Activated T-helper 2 cell treated with anti-CD3 and anti-CD28 coated beads, Interferon-gamma antibody, Interleukin-2, Interleukin-4, amounts not matched to agents 10 μg/mL and 5 μg/mL and 100 μg/mL, durations not matched to agents 14 hours and 24 hours and 36 hours (primary cell): Measurements from ENCODE around the gene P4HB. TPM values are rescaled to one million over a fixed set of nuclear protein-coding genes. Genes with fewer than 3 reads are reported as not detected.

ENCODE experiments used
- DNase-seq: peaks from one replicate; pipeline ENCODE4 v3.0.0; 2021; ENCODE audit warnings: low spot score
- H3K27ac Mint-ChIP-seq: one replicate; pipeline ENCODE4 v1.8.0; 2021; ENCODE audit warnings: mixed read lengths
- H3K27me3 Mint-ChIP-seq: one replicate; pipeline ENCODE4 v1.8.0; 2021; ENCODE audit warnings: low read depth, mixed read lengths
- H3K36me3 Mint-ChIP-seq: one replicate; pipeline ENCODE4 v1.8.0; 2021; ENCODE audit warnings: low read depth, mixed read lengths
- H3K4me1 Mint-ChIP-seq: one replicate; pipeline ENCODE4 v1.8.0; 2021; ENCODE audit warnings: low read depth, mixed read lengths
- H3K4me3 Mint-ChIP-seq: one replicate; pipeline ENCODE4 v1.8.0; 2021; ENCODE audit warnings: low read depth, mild to moderate bottlenecking, moderate library complexity, mixed read lengths
- H3K9me3 Mint-ChIP-seq: one replicate; pipeline ENCODE4 v1.8.0; 2021; ENCODE audit warnings: mixed read lengths
- intact Hi-C: fragments of 100-400 bp; cut with micrococcal nuclease; formaldehyde crosslinking; loops from one replicate; pipeline ENCODE4 v1.15.1; 2023
- total RNA-seq: library from RNA; stranded (reverse); gene quantifications from 2 replicates; pipeline ENCODE4 v1.2.3, GENCODE V29; 2022

The P4HB gene
- 545 and 603 TPM in 2 replicates for total RNA-seq

DNA sequence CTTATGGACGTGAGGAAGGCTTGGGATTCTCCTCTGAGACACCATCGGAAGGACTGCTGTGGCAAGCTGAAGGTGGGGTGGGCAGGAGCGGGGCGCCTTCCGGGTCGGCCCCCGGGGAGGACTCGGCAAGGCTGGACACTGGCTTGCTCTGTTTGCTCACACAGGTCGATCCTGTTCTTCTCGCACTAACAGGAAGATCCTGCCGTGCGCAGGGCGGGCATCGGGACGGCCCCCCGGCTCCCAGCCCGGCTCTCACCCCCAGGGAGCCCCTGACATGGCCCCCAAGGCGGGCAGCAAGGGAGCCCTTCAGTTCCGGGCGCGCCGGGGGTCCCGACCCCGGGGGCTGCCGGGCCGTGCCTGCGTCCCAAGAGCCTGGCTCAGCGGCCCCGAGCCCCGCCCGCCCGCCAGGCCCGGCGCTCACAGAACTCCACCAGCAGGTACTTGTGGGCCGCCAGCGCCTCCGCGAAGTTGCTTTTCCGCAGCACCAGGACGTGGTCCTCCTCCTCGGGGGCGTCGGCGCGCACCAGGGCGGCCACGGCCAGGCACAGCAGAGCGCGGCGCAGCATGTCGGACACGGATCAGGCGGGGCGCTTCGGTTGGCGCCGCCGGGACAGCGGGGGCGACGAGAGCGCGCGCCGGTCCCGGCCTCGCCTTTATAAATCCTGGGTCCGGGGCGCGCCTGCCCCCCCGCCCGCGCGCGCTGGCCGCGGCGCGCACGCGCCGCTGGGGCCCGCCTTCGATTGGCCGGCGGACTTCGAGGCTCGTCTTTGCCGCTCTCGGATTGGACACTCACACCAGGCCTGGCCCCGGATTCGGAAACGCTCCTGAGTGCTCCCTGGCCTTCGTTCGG is at the start of gene P4HB:
TSS of gene P4HB (minus strand) at position 630 of the 850 bp plus-strand sequence. CDS start at position 566, 64 bp downstream.
- peak within 1 kb of the TSS; percentile 96 for H3K4me3 Mint-ChIP-seq
- no peaks in the 10 kb centered on the region for H3K9me3 Mint-ChIP-seq
- no peak for DNase-seq
- peak within 1 kb of the TSS; percentile 88 for H3K27ac Mint-ChIP-seq
- H3K36me3 Mint-ChIP-seq, result peaks cover 75% of the 10 kb centered on the region
- peaks cover 35% of the 10 kb centered on the region for H3K4me1 Mint-ChIP-seq
- H3K27me3 Mint-ChIP-seq, result no peaks in the 10 kb centered on the region
- intact Hi-C loops, result loop anchor here (1.0 to 2.0 kb wide), 3 partner anchors 27 to 163 kb away; partner anchors contain the start of genes CENPX, LRRC45 and MCRIP1

DNA sequence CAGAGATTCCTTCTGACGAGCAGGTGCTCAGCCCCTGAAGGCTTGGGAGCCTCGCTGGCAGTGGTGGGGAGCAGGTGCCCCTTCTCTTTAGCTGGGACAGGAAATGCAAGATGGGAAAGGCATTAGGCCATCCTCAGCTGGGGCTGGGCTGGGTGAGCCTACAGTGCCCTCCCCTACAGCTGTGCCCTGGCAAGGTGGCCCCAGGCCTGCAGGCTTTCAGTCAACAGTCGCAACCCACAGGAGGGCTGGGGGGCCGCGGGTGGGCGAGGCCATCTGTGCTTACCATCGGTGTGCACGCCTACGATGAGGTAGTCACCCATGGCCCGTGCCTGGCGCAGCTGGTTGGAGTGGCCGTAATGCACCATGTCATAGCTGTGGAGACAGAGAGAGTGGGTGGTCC is 48.9 kb upstream of the P4HB start:
- no peak overlapping the region for H3K27ac Mint-ChIP-seq
- no peak for DNase-seq
- peaks cover 8% of the 10 kb centered on the region for H3K4me1 Mint-ChIP-seq
- H3K36me3 Mint-ChIP-seq, result peaks cover 36% of the 10 kb centered on the region
- no peaks in the 10 kb centered on the region for H3K9me3 Mint-ChIP-seq
- H3K27me3 Mint-ChIP-seq, result no peaks in the 10 kb centered on the region
- intact Hi-C loops, result no loop called here
- peak overlapping the region; percentile 84 for H3K4me3 Mint-ChIP-seq

DNA sequence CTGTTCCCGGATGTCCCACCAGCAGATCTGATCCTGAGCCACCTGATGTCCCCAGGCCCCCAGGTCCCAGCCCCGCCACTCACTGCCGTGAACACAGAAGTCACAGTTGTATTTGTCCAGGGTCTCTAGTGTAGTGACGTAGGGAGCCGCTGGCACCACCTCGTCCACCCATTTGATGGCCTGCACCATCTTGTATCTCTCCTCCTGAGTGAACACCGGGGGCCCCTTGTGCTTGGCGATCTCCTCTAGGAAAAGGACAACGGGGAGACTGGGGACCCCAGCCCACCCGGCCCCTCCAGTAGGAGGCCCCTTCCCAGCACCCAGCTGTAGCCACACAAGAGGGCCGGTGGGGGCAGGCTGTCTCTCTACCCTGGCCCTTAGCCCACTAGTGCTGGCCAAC is 48.5 kb upstream of the P4HB start:
- Mint-ChIP-seq H3K36me3 (peaks cover 35% of the 10 kb centered on the region), H3K9me3 (no peaks in the 10 kb centered on the region)

DNA sequence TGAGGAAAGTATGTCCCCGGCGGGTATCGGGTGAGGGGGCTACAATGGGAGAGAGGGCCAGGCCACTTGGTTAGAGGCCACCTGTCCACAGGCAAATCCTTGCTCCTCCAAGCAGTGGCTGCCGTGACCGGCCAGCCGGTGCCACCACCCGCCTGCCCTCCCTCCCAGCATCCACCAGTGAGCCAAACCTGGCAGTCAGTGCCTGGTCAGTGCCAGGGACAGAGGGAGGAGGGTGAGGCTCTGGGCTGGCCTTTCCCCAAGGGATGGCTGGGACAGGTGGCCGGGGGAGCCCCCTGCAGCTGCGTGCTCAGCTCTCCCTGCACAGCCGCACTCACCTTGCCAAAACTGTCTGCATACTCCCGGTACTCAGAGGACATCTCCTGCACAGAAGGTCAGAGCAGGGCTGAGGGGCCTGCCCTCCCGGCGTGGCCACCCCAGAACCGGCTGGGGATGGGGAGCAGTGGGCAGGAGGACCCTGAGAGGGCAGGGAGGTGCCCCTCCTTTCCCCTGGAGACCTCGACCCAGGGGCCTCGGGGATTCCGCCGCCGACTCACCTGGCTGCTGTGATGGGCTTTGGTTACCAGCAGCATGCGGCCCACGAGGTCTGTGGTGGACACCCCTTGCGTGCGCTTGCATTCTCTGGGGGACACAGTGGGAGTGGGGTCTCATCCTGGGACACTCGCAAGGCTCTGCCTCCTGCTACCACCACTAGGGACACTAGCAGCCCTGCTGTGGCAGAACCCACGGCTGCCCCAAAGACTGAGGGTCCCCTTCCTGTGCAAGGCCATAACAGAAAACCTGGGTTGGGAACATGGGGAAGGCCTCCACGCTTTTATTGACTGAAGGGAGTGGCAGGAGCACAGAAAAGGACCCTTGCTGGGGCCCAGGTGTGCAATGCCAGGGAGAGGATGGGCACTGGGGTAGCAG is 47.1 kb upstream of the P4HB start:
- no peak overlapping the region for H3K4me3 Mint-ChIP-seq
- DNase-seq, result no peak

More for the DNA sequence above, 48.5 kb upstream of the P4HB start:
- H3K27ac Mint-ChIP-seq, result no peak overlapping the region
- H3K4me3 Mint-ChIP-seq, result no peak overlapping the region
- DNase-seq, result no peak
- H3K27me3 Mint-ChIP-seq, result no peaks in the 10 kb centered on the region
- intact Hi-C loops, result no loop called here
- peaks cover 8% of the 10 kb centered on the region for H3K4me1 Mint-ChIP-seq

DNA sequence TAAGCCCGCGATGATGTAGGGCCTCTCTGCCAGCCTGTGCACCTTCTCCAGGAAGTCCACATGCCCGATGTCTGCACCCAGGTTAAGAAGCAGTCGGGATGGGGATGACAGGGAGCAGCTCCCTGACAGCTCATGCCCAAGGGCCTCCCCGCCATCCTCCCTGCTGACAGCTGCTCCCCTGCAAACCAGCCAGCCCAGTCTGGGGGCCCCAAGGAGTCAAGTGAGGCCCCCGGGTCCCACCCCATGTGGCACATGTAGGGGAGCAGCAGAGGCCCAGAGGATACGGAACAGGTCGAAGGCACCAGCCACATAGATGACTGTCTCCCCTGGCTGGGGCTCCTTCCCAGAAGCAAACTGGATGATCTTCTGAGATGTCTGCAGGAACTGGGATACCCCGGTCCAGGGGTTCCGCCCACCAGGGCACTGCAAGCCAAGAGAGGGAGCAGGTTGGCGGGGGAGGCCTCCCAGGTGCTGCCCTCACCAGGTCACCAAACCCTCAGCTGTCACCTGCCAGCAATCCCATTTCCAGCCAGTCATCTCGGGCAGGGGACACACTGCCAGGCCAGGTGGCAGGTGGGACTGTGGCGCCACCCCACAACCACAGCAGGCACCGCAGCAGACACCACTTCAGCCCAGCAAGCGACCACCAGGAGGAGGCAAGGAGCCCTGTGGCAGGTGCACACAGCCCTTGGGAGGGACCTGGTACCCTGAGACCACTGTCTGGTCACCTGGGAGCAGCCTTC is 46.3 kb upstream of the P4HB start:
- DNase-seq, result no peak
- Mint-ChIP-seq H3K27ac (no peak overlapping the region), H3K9me3 (no peaks in the 10 kb centered on the region), H3K36me3 (peaks cover 20% of the 10 kb centered on the region), H3K27me3 (no peaks in the 10 kb centered on the region), H3K4me3 (no peak overlapping the region), H3K4me1 (peaks cover 3% of the 10 kb centered on the region)
- intact Hi-C loops, result no loop called here

More for the DNA sequence above, 47.1 kb upstream of the P4HB start:
- no peaks in the 10 kb centered on the region for H3K27me3 Mint-ChIP-seq
- intact Hi-C loops, result no loop called here
- peaks cover 25% of the 10 kb centered on the region for H3K36me3 Mint-ChIP-seq
- H3K9me3 Mint-ChIP-seq, result no peaks in the 10 kb centered on the region
- H3K4me1 Mint-ChIP-seq, result peaks cover 8% of the 10 kb centered on the region
- H3K27ac Mint-ChIP-seq, result no peak overlapping the region

DNA sequence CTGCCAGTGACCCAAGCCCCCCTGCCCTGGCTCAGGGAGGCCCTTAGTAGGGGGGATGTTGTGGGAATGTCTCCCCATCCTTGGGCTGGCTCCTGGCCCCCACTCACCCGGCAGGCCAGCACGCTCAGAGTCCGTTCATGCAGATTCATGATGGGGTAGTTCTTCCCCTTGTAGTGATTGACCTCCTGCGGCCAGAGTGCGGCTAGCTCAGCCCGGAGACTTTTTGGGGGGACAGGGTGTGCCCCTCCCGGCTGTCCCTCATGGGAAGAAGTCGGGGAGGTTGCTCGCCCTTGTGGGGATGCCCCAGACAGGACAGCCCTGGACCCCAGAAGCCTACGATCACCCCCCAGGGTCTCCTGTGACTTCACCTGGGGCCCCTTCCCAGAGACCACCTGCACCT is 45.7 kb upstream of the P4HB start:
- H3K9me3 Mint-ChIP-seq, result no peaks in the 10 kb centered on the region
- no peak overlapping the region for H3K27ac Mint-ChIP-seq
- H3K27me3 Mint-ChIP-seq, result peaks cover 3% of the 10 kb centered on the region
- intact Hi-C loops, result no loop called here
- no peak for DNase-seq
- H3K4me1 Mint-ChIP-seq, result peaks cover 3% of the 10 kb centered on the region
- peaks cover 22% of the 10 kb centered on the region for H3K36me3 Mint-ChIP-seq
- no peak overlapping the region for H3K4me3 Mint-ChIP-seq

DNA sequence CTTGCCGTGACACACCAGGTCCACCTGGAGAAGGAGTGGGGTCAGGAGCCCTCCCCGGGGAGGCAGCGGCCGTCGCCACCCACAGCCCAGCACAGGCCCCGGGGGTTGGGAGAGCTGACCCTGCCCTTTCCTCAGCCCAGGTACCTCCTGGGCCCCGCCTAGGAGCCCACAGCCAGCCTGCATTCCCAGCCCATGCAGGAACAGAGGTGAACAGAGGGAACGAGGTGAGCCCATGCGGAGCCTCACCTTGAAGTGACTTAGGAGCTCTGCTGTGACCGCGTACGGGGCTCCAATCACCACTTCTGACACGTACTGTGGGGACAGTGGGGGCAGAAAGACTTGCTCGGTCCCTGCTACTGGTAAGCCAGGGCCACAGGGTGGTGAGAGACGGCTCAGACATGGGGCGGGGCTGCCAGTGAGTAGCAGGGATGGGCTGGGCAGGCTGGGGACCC is 45.1 kb upstream of the P4HB start:
- H3K27ac Mint-ChIP-seq, result no peak overlapping the region
- intact Hi-C loops, result no loop called here
- DNase-seq, result no peak
- peaks cover 3% of the 10 kb centered on the region for H3K4me1 Mint-ChIP-seq
- H3K27me3 Mint-ChIP-seq, result peaks cover 6% of the 10 kb centered on the region
- H3K36me3 Mint-ChIP-seq, result peaks cover 27% of the 10 kb centered on the region
- no peak overlapping the region for H3K4me3 Mint-ChIP-seq
- no peaks in the 10 kb centered on the region for H3K9me3 Mint-ChIP-seq

DNA sequence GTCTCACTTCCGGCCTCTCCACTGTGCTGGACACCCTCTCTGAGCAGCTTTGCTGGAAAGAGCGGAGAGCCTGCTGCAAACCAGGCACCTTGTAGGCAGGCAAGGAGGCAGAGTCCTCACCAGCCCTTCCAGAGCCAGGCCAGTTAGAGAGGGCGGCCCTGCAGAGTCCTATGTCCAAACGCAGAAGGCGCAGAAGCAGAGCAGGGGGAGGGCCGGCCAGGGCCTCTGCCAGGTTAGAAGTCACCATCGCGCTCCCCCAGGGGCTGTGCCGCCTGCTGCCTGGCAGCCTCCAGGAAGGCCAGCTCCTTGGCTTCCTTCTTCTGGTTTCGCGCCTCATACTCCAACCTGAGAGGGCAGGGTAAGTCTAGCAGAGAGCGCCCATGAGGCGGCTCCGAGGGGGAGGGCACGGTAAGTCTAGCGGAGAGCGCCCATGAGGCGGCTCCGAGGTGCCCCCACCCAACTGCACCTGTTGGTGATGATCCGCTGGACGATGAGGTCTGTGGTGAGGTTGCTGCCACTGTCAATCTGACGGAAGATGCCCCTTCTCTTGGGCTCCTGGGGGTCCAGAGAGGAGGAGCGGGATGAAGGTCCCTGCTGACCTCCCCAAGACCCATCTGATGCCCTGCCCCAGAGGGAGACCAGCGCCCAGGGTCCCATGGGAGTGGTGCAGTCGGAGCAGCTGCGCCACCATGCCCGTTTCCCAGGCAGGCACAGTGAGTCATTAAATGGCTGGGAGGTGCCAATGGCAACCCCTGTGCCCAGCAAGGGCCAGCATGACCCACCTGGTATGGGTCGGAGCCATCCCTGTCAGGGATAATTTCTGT is 44.5 kb upstream of the P4HB start:
- peaks cover 6% of the 10 kb centered on the region for H3K27me3 Mint-ChIP-seq
- no peak overlapping the region for H3K27ac Mint-ChIP-seq
- no peak for DNase-seq
- intact Hi-C loops, result no loop called here
- H3K9me3 Mint-ChIP-seq, result no peaks in the 10 kb centered on the region
- H3K36me3 Mint-ChIP-seq, result peaks cover 32% of the 10 kb centered on the region
- H3K4me3 Mint-ChIP-seq, result no peak overlapping the region
- no peaks in the 10 kb centered on the region for H3K4me1 Mint-ChIP-seq

DNA sequence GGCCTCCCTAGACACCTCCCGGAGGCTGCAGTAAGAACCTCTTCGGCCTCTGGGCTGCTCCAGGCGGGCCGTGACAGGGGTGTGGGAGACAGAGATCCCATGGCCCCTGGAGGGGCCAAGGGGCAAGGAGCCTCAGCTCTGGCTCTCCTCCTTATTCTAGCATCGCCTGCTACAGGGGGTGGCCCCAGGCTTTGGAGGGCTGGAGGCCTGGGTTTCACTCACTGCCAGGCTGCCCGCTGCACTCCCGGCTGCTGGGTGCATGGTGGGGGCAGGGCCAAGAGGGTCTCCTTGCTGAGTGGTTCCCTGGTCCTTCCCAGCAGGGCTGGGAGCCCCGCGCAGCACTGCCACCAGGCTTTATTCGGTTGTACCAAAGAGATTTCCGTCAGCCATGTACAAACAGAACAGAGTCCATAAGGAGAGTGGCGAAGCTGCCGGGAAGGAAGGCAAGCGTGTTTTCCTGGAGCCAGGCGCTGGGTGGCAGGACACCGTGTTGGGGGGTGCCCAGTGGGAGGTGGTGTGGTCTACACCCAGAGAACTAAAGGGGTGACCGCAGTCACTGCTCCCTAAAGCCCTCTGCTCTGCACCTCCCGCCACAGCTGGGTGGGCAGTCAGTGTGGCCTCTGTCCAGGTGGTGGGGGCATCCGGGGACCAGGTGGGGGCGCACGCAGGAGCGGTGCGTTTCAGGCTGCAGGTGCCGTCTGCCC is 43.7 kb upstream of the P4HB start:
- intact Hi-C loops, result no loop called here
- no peak overlapping the region for H3K4me3 Mint-ChIP-seq
- H3K36me3 Mint-ChIP-seq, result peaks cover 30% of the 10 kb centered on the region

DNA sequence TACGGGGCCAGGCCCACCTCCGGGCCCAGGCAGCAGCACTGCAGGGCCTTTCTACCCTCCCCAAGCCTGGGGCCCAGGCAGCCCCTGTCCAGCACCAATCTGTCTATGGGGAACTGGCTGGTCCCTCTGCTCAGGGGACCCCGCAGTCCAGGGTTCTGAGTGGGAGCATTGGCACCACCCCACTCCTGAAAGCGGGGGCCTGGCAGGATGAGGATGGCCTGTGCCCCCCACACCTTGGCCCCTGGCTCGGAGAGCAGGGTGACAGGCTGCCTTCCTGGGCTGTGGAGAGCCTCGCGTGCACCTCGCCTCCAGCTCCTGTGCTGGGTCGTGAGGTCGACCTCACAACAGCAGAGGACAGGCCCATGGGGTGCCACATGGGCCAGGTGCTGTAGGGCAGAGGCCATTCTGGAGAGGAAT is 43.1 kb upstream of the P4HB start:
- peaks cover 6% of the 10 kb centered on the region for H3K27me3 Mint-ChIP-seq
- peaks cover 30% of the 10 kb centered on the region for H3K36me3 Mint-ChIP-seq
- no peaks in the 10 kb centered on the region for H3K4me1 Mint-ChIP-seq
- no peak for DNase-seq
- intact Hi-C loops, result no loop called here
- no peak overlapping the region for H3K27ac Mint-ChIP-seq
- no peaks in the 10 kb centered on the region for H3K9me3 Mint-ChIP-seq
- H3K4me3 Mint-ChIP-seq, result no peak overlapping the region

More for the DNA sequence above, 43.7 kb upstream of the P4HB start:
- Mint-ChIP-seq H3K4me1 (no peaks in the 10 kb centered on the region), H3K27ac (no peak overlapping the region), H3K9me3 (no peaks in the 10 kb centered on the region), H3K27me3 (peaks cover 6% of the 10 kb centered on the region)
- DNase-seq, result no peak

DNA sequence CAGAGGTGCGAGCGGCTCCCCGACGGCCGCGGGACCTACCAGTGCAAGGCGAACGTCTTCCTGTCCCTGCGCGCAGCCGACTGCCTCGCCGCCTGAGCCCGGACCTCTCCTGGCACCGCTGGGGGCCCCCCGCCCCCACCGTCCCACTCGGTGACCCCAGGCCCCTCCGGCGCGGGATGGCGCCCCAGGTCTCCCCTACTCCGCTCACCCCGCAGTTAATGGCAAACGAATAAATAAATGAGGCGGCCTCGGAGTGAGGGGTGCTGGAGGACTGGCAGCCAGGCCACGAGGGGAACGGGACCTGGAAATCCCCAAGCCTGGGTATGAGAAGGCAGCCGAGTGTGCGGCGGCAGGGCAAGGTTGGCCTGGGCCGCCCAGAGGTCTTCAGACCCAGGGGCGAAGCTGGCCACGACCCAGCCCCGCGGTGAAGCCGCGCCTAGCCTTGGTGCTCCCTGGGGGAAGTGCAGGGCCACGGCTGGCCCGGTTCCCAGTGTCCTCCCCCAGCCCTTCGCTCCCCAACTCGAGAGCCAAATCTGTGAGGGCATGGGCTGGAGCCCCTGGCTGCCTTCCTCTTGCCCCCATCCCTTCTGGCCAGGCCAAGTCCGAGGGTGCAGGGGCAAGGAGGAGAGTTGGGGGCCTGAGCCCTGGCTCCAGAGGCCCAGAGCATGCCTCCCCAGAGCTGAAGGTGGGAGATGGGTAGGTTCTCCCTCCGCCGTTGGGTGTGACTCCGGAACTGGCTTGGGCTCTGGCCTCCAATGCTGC is 42.5 kb upstream of the P4HB start:
- H3K27ac Mint-ChIP-seq, result no peak overlapping the region
- intact Hi-C loops, result no loop called here
- H3K4me1 Mint-ChIP-seq, result no peaks in the 10 kb centered on the region
- peaks cover 6% of the 10 kb centered on the region for H3K27me3 Mint-ChIP-seq
- H3K4me3 Mint-ChIP-seq, result no peak overlapping the region
- peaks cover 33% of the 10 kb centered on the region for H3K36me3 Mint-ChIP-seq
- no peak for DNase-seq
- H3K9me3 Mint-ChIP-seq, result no peaks in the 10 kb centered on the region
